ENCODE measurements around the gene C2CD2.
A peak's percentile ranks its signal among the peaks of the same experiment; 100 is the strongest.

C2CD2 gene

GRCh38 chr21:41897047-41897669 is 56.7 kb downstream of the C2CD2 start:
- DNase-seq (ENCODE audit: low read depth) = no peak
- no peak overlapping the region for H3K4me3 ChIP-seq (ENCODE audit: low read length)
- no peak for TF ChIP-seq CTCF (IDR thresholded peaks at IDR 0.05; ENCODE audit: insufficient read depth, low read depth, low read length, missing control alignments)

- TF ChIP-seq CTCF (IDR thresholded peaks at IDR 0.05; ENCODE audit: insufficient read depth, low read depth, low read length, missing control alignments) = no peak
- no peak overlapping the region for H3K4me3 ChIP-seq (ENCODE audit: low read length)
These were observed 58.0 kb downstream of the C2CD2 start for GRCh38 chr21:41895643-41896493.

GRCh38 chr21:41894922-41895557 is 58.8 kb downstream of the C2CD2 start:
- peak; percentile 47 for DNase-seq (ENCODE audit: low read depth)
- no peak for TF ChIP-seq CTCF (IDR thresholded peaks at IDR 0.05; ENCODE audit: insufficient read depth, low read depth, low read length, missing control alignments)
- no peak overlapping the region for H3K4me3 ChIP-seq (ENCODE audit: low read length)

More at GRCh38 chr21:41895643-41896493, 58.0 kb downstream of the C2CD2 start:
- no peak for DNase-seq (ENCODE audit: low read depth)

GRCh38 chr21:41894511-41894910 is 59.3 kb downstream of the C2CD2 start:
- no peak for DNase-seq (ENCODE audit: low read depth)
- no peak overlapping the region for H3K4me3 ChIP-seq (ENCODE audit: low read length)
- no peak for TF ChIP-seq CTCF (IDR thresholded peaks at IDR 0.05; ENCODE audit: insufficient read depth, low read depth, low read length, missing control alignments)

- no peak overlapping the region for H3K4me3 ChIP-seq (ENCODE audit: low read length)
- DNase-seq (ENCODE audit: low read depth) = no peak
- TF ChIP-seq CTCF (IDR thresholded peaks at IDR 0.05; ENCODE audit: insufficient read depth, low read depth, low read length, missing control alignments) = no peak
These were observed 61.1 kb downstream of the C2CD2 start for GRCh38 chr21:41892726-41893125.

GRCh38 chr21:41891132-41891531 is 62.7 kb downstream of the C2CD2 start:
- no peak overlapping the region for H3K4me3 ChIP-seq (ENCODE audit: low read length)
- DNase-seq (ENCODE audit: low read depth) = peak; percentile 6
- no peak for TF ChIP-seq CTCF (IDR thresholded peaks at IDR 0.05; ENCODE audit: insufficient read depth, low read depth, low read length, missing control alignments)
